Panc1 (cell line): ENCODE data around the gene VSNL1.

Source experiments
- CTCF ChIP-seq: fragments of 450-650 bp; IDR thresholded peaks from 2 replicates; pipeline ENCODE4 v1.5.1; 2017; ENCODE audit warnings: mild to moderate bottlenecking
- POLR2AphosphoS5 ChIP-seq: IDR thresholded peaks from 2 replicates; pipeline ENCODE4 v1.6.1; 2012; ENCODE audit warnings: mild to moderate bottlenecking, low read depth, low read length, moderate library complexity
- REST ChIP-seq, 2 experiments: IDR thresholded peaks; 2 replicates each; pipeline ENCODE4 v1.6.1; 2011 to 2012; ENCODE audit warnings: low read depth in 2 of 2, control low read depth in 1 of 2, low read length in 1 of 2, mild to moderate bottlenecking in 1 of 2, moderate library complexity in 1 of 2; ENCODE audit not compliant: insufficient read depth in 1 of 2
- TCF7L2 ChIP-seq: IDR thresholded peaks from 2 replicates; pipeline ENCODE4 v1.6.1; 2011; ENCODE audit warnings: mild to moderate bottlenecking, low read depth, low read length, inconsistent platforms

- TF ChIP-seq CTCF (no peak), POLR2AphosphoS5 (no peak), TCF7L2 (no peak), REST (IDR thresholded peaks at IDR 0.05; ENCODE audit: insufficient read depth in 1 of 2, low read depth in 2 of 2, low read length in 1 of 2) (no peak)
These were observed 134.3 kb downstream of the VSNL1 start for GRCh38 chr2:17674817-17675216.
